Spinal cord (tissue), 10 donors: ENCODE data around the gene GGT5. TPM values are rescaled to one million over a fixed set of nuclear protein-coding genes. Genes with fewer than 3 reads are reported as not detected.
"Not testable (repeated sequence)": the region's sequence is repeated elsewhere in the genome, so short reads cannot be mapped to it uniquely, and the experiment has no call there.

Experiments
- DNase-seq, 6 donors: peaks; one replicate each; pipeline versions ENCODE4 v3.0.0 to v3.0.0-alpha.2; 2013 to 2015; ENCODE audit warnings: low spot score in 6 of 6, low read depth in 4 of 6
- H3K27ac ChIP-seq: one replicate; pipeline ENCODE4 v1.5.1; 2013; ENCODE audit warnings: low read depth, low read length, control low read depth
- H3K27me3 ChIP-seq: one replicate; pipeline ENCODE4 v1.6.1; 2013; ENCODE audit warnings: low read length; ENCODE audit not compliant: control insufficient read depth, insufficient read depth
- H3K36me3 ChIP-seq: one replicate; pipeline ENCODE4 v1.6.1; 2013; ENCODE audit warnings: low read length; ENCODE audit not compliant: control insufficient read depth, insufficient read depth
- H3K4me1 ChIP-seq: one replicate; pipeline ENCODE4 v1.6.1; 2013; ENCODE audit warnings: low read length; ENCODE audit not compliant: control insufficient read depth, insufficient read depth
- H3K4me3 ChIP-seq: one replicate; pipeline ENCODE4 v1.5.1; 2013; ENCODE audit warnings: low read depth, low read length, control low read depth
- H3K9me3 ChIP-seq: one replicate; pipeline ENCODE4 v1.6.1; 2013; ENCODE audit warnings: low read length; ENCODE audit not compliant: control insufficient read depth, insufficient read depth
- WGBS: methylation state at CpG from one replicate; pipeline ENCODE4 v1.1.5; 2013; ENCODE audit warnings: missing lambda C conversion rate; ENCODE audit not compliant: insufficient coverage; 5-methylcytosine and 5-hydroxymethylcytosine counted together
- polyA plus RNA-seq, 2 donors: library from polyadenylated mRNA; unstranded; fragments of 120-200 nt; gene quantifications; one replicate each; pipeline ENCODE4 v1.2.1, GENCODE V29; 2013; ENCODE audit not compliant: insufficient read length in 2 of 2
- total RNA-seq, 2 donors: library from RNA; depleted of rRNA in 1 of 2; stranded (reverse); fragments of 120-200 nt in 1 of 2; fragments of >200 nt in 1 of 2; gene quantifications; one replicate each; pipeline versions ENCODE4 v1.2.3 to v1.2.4, GENCODE V29; 2013 to 2014
- donor health status: healthy.

GGT5 gene
- total and polyA plus RNA-seq, 4 donors, result 2.9 to 12.3 (median 9.4) TPM

- 96% methylated on average over 3 of the region's 13 CpGs for WGBS
- H3K9me3 ChIP-seq, H3K4me3 ChIP-seq, H3K27ac ChIP-seq, H3K36me3 ChIP-seq, H3K27me3 ChIP-seq, DNase-seq: not testable (repeated sequence)
- H3K4me1 ChIP-seq, result peaks cover 11% of the 10 kb centered on the region
Measured at GRCh38 chr22:24238101-24238694, 6.7 kb downstream of the GGT5 start.

- H3K27ac ChIP-seq, result no peak overlapping the region
- no peaks in the 10 kb centered on the region for H3K9me3 ChIP-seq
- no peak overlapping the region for H3K4me3 ChIP-seq
- no peaks in the 10 kb centered on the region for H3K4me1 ChIP-seq
- H3K27me3 ChIP-seq, result no peaks in the 10 kb centered on the region
- H3K36me3 ChIP-seq, result no peaks in the 10 kb centered on the region
- no CpG with 5 or more reads among the region's 4 CpGs for WGBS
- no peak for DNase-seq
Measured at GRCh38 chr22:24236656-24237055, 8.2 kb downstream of the GGT5 start.

GRCh38 chr22:24235315-24235714 is 9.6 kb downstream of the GGT5 start:
- Histone ChIP-seq H3K36me3 (no peaks in the 10 kb centered on the region), H3K27ac (no peak overlapping the region), H3K27me3 (no peaks in the 10 kb centered on the region), H3K9me3 (no peaks in the 10 kb centered on the region), H3K4me1 (no peaks in the 10 kb centered on the region), H3K4me3 (no peak overlapping the region)
- 83% methylated on average over 4 of the region's 4 CpGs for WGBS
- DNase-seq, result no peak

DNA sequence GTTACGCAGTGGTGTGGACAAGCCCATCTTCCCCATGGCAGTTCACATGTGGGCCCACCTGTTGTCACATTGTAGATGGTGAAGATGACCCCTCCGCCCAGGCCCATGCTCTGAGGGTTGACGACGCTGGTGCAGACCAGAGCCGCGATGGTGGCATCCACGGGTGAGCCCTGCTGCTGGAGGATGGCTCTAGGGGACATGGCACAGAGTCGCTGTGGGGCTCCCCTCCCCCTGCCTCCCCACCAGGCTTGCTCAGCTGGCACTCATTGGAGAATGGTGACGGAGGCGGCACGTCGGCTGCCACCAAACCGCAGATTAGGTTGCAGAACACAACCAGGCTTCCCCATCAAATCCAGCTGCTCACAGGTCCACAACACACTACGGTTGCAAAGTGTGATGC is 11.1 kb downstream of the GGT5 start:
- H3K36me3 ChIP-seq, result no peaks in the 10 kb centered on the region
- DNase-seq, result no peak
- H3K4me3 ChIP-seq, result no peak overlapping the region
- H3K27me3 ChIP-seq, result no peaks in the 10 kb centered on the region
- no peaks in the 10 kb centered on the region for H3K4me1 ChIP-seq
- H3K9me3 ChIP-seq, result no peaks in the 10 kb centered on the region
- no peak overlapping the region for H3K27ac ChIP-seq
- 94% methylated on average over 14 of the region's 14 CpGs for WGBS

- H3K27me3 ChIP-seq, result no peaks in the 10 kb centered on the region
- WGBS, result 90% methylated on average over 13 of the region's 13 CpGs
- no peak for DNase-seq
- no peaks in the 10 kb centered on the region for H3K9me3 ChIP-seq
- no peak overlapping the region for H3K4me3 ChIP-seq
- no peak overlapping the region for H3K27ac ChIP-seq
- H3K36me3 ChIP-seq, result no peaks in the 10 kb centered on the region
- H3K4me1 ChIP-seq, result no peaks in the 10 kb centered on the region
Measured at GRCh38 chr22:24233235-24233634, 11.6 kb downstream of the GGT5 start.

GRCh38 chr22:24232725-24233124 is 12.2 kb downstream of the GGT5 start:
- Histone ChIP-seq H3K9me3 (no peaks in the 10 kb centered on the region), H3K27ac (no peak overlapping the region), H3K36me3 (no peaks in the 10 kb centered on the region), H3K4me1 (no peaks in the 10 kb centered on the region), H3K27me3 (no peaks in the 10 kb centered on the region), H3K4me3 (no peak overlapping the region)
- 92% methylated on average over 15 of the region's 15 CpGs for WGBS
- no peak for DNase-seq

- Histone ChIP-seq H3K4me3 (no peak overlapping the region), H3K27me3 (no peaks in the 10 kb centered on the region), H3K9me3 (no peaks in the 10 kb centered on the region), H3K4me1 (no peaks in the 10 kb centered on the region), H3K36me3 (no peaks in the 10 kb centered on the region), H3K27ac (no peak overlapping the region)
- WGBS, result 86% methylated on average over 6 of the region's 6 CpGs
- no peak for DNase-seq
Measured at GRCh38 chr22:24232124-24232523, 12.8 kb downstream of the GGT5 start.

DNA sequence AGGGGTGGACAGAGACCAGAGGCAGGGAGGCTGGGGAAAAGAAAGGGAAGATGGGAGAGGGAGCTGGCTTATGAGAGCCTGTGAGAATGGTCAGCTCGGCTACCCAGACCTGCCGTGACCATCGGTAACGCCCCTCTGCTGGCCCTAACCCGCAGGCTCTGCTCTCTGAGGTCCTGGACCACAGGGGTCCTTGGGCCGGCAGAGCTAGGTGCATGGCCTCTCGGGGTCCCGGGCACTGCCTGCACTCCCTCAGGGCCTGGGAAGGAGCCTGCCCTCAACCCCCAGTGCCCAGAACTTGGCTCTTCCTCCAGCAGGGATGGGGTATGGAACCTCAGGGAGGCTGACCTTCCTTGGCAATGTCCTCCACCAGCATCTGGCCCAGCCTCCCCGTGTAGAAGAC is 13.2 kb downstream of the GGT5 start:
- H3K4me1 ChIP-seq, result no peaks in the 10 kb centered on the region
- no peak for DNase-seq
- no peak overlapping the region for H3K4me3 ChIP-seq
- no peaks in the 10 kb centered on the region for H3K27me3 ChIP-seq
- WGBS, result 89% methylated on average over 8 of the region's 9 CpGs
- H3K36me3 ChIP-seq, result no peaks in the 10 kb centered on the region
- no peaks in the 10 kb centered on the region for H3K9me3 ChIP-seq
- H3K27ac ChIP-seq, result no peak overlapping the region

DNA sequence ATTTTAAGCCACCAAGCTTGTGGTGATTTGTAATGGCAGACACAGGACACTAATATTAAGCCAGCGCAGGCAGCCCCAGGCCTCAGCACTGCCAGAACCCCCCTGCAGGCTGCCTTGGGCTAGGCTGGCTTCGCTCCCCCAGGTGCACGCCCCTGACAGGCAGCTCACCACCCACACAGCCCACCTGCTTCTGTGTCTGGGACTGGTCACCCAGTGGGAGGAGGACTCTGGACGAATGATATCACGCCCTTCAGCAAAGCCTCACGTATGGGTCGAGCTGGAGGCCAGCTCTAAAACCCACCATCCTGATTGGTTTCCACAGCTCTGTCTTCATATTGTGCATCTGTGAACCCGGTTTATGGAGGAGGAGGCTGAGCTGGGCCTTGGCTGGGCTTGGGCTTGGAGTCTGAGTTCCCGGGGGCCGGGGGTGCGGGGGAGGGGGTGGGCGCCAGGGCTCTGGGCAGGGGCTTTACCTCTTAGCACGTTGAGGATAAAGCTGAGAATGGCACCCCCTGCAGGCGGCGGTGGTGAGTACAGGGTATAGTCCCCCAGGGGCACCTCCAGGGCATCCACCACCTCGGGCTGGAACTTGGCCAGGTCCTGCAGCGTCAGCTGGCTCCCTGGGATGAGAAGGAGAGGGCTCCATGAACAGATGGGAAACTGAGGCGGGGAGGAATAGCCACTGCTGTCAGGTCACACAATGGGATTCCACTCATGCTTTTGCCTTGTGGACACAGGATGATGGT is 13.8 kb downstream of the GGT5 start:
- no peak for DNase-seq
- 72% methylated on average over 6 of the region's 18 CpGs for WGBS
- H3K4me1 ChIP-seq, result no peaks in the 10 kb centered on the region
- no peak overlapping the region for H3K27ac ChIP-seq
- no peaks in the 10 kb centered on the region for H3K9me3 ChIP-seq
- H3K4me3 ChIP-seq, result no peak overlapping the region
- H3K36me3 ChIP-seq, result no peaks in the 10 kb centered on the region
- H3K27me3 ChIP-seq, result no peaks in the 10 kb centered on the region

- no peak for DNase-seq
- H3K36me3 ChIP-seq, result no peaks in the 10 kb centered on the region
- H3K27ac ChIP-seq, result no peak overlapping the region
- H3K4me3 ChIP-seq, result no peak overlapping the region
- H3K27me3 ChIP-seq, result no peaks in the 10 kb centered on the region
- WGBS, result 91% methylated on average over 12 of the region's 14 CpGs
- H3K9me3 ChIP-seq, result peaks cover 4% of the 10 kb centered on the region
- no peaks in the 10 kb centered on the region for H3K4me1 ChIP-seq
Measured at GRCh38 chr22:24225951-24226350, 18.9 kb downstream of the GGT5 start.
